Skin of body (tissue), 2 donors: ENCODE results near the gene SFN. TPM values are rescaled to one million over a fixed set of nuclear protein-coding genes. Genes with fewer than 3 reads are reported as not detected.
"Not testable (repeated sequence)": the region's sequence is repeated elsewhere in the genome, so short reads cannot be mapped to it uniquely, and the experiment has no call there.

Experiments
- DNase-seq: peaks from one replicate; lab custom pipeline; 2025; lab: John Stamatoyannopoulos, UW
- total RNA-seq: library from RNA; depleted of rRNA; stranded (reverse); fragments of >200 nt; gene quantifications from one replicate; pipeline ENCODE4 v1.2.3, GENCODE V29; 2014

The SFN gene
- total RNA-seq, 1 donor from 2014 or later: 254 TPM

DNA sequence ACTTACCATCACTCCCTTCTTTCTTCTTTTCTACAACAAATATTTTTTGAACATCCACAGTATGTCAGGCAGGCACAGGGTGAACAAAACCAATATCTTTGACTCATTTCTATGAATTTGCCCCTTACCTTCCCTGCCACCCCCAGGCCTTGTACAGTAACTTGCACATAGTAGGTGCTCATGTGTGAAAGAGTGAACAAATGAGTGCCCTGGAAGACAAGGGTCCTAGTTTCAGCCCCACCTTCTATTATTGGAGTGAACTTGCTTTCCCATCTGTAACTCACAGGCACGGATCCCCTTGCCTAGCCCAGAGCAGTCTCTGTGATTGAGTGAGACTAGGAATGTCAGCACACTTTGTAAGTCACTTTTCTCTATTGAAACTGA lies 23.6 kb upstream of the SFN start:
- DNase-seq: no peak

DNA sequence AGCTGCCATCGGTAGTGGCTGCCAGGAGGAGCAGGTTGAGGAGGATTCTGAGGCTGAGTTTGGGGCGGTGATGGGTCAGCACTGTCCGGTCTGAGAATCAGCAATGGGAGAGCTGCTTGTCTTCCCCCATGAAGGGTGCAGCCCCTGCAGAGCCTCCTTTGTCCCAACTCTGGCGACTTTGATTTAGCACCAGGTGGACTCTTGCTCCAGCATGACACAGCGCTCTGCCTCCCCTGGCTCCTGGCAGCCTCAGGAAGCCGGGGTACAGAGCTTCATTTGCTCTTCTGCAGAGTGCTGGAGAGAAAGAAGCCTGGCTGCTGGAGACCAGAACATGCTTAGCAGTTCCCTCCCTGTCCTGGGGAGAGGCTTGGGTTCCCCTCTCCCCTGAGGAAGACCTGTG lies 23.2 kb upstream of the SFN start:
- DNase-seq: no peak

DNA sequence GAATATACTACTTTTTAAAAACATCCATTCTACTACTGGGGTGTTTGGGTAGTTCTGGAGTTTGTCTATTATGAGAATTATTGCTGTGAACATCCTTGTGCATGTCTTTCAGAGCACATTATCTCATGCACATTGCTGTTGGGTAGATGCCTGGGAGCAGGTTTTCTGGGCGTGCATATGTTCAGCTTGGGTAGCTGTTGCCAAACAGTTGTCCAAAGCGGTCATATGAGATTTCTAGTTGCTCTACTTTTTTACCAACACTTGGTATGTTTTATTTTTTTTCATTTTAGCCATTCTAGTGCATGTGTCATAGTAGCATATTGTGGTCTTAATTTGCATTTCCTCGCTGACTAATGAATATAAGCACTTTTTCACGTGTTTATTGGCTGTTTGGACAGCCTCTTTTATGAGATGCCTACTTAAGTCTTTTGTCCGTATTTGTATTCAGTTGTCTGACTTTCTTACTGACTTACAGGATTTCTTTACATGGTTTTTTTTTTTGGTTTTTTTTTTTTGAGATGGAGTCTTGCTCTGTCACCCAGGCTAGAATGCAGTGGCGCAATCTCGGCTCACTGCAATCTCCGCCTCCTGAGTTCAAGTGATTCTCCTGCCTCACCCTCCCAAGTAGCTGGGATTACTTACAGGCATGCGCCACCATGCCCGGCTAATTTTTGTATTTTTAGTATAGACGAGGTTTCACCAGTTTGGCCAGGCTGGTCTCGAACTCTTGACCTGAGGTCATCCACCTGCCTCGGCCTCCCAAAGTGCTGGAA lies 18.3 kb upstream of the SFN start:
- DNase-seq: no peak

DNA sequence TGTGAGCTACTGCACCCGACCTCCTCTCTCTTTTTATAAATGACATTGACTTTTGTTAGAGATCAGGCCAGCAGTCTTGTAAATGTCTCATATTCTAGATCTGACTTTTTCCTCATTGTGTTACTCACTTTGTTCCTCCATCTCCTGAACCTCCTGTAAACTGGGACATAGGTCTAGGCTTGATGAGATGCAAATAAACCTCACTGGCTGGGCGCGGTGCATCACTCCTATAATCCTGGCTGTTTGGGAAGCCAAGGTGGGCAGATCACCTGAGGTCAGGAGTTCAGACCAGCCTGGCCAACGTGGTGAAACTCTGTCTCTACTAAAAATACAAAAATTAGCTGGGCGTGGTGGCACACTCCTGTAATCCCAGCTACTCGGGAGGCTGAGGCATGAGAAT lies 15.1 kb upstream of the SFN start:
- not testable (repeated sequence) for DNase-seq

DNA sequence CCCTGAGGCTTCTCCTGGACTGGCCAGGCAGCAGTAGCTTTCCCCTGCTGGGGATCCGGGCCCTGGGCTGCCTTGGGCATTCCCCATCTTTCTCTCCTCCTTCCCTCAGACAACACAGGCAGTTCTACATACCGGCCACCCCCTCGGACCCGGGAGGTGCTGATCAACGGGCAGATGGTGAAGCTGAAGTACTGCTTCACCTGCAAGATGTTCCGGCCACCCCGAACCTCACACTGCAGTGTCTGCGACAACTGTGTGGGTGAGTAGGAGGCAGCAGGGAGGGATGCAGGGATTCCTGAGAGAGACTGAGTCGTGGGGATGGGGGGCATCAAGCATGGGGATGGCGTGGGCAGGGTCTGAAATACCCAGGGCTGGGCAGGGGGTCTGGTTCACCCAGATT lies 14.4 kb upstream of the SFN start:
- DNase-seq: no peak

DNA sequence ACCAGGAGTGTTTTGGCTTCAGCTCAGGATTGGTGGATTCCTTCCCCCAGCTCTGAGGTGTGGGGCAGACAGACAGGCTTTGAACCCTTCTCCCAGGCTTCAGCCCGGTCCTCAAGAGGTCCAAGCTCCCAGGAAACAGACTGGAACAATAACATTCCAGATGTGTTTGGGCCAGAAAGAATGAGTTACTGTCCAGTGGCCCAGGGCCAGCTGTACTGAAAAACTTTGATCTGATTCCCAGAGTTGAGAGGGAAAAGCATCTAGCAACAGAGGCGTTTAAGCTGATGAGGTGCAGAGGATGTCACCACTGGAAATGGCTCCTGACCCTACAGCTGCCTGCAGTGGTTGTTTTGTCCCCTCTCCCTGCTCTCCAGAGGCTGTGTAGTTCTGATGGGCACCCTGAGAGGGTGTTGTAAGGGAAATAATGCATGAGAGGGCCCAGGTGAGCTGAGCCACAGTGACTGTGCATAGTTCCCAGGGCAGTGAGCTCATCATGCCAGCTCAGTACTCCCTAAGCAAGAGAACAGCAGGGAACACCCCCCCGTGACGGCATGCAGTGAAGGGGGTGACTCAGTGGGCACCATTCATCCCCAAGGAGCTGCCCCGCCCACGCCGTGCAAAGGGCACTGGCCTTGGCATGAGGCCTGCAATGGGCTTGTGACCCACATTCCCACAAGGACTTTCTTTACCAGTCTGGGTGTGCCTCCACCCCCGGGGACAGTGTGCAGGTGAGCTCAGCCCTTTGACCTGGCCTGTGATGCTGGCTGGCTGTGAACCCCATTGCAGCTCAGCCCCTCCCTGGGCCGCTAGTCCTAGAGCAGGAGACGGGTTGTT lies 13.8 kb upstream of the SFN start:
- DNase-seq: no peak

DNA sequence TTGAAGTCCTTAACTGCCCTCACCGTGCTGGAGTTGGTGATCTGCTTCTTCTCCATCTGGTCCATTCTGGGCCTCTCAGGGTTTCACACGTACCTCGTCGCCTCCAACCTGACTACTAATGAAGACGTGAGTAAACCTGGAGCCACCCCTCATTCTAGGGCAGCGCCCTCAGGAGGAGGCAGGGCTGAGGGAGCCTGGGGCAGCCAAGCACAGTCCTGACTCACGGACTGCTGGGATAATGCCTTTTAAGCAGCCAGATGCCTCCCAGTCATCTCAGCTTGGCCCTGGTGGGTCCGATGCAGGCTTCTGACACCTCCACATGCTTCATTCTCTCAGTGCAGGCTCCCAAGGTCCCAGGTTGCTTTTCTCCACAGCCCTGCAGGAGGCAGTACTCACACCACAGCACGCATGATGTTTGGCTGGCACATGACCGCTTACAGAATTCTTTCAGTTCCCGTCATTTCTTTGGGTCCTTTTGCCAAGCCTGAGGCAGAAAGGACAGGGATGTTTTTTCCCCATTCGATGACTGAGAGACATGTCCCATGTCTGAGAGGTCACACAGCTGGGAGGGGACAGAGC lies 11.8 kb upstream of the SFN start:
- DNase-seq: no peak

DNA sequence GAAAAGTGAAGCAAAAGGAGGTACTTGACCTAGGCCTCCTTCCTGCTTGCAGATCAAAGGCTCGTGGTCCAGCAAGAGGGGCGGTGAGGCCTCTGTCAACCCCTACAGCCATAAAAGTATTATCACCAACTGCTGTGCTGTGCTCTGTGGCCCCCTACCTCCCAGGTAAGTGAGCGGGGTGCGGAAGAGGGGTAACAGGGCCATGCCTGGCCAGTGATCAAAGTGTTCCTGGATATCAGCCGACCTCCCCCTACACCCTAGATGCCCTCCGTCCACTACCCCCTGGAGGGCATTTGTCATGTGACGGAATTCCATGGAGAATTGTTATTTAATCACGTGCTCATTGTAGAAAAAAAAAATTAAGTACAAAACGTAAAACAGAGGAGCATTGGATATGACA lies 10.2 kb upstream of the SFN start:
- no peak for DNase-seq

DNA sequence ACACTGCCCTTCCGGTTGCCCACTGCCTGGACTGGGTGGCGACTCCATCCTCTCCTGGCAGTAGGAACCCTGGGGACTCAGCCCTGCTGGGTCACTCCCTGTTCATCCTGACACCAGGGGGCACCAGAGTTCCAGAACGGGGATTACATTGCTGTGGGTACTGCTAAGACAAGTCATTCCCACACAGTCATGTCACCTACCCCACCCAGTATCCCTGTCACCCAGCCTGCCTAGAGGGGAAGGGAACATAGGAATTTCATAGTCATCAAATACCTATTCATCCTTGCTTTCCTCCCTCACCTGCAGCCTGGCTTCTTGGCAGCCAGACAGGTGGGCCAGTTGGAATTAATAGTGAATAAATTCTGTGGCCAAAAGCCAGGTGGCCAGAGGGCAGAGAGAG lies 9.8 kb upstream of the SFN start:
- no peak for DNase-seq

DNA sequence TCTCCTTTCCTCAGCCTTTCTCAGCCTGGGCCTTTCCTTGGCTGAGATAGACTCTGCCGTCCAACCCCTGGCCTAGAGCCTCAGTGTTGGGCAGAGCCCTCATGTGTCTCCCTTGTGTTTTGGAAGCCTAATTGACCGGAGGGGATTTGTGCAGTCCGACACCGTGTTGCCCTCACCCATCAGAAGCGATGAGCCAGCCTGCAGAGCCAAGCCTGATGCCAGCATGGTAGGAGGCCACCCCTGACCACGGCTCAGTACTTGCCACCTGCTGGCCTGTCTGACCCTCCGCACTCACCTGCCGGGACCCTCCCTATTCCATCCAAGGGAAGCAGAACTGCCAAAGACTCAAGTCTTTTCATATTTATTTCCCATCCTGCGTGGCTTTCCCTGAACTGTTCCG lies 9.3 kb upstream of the SFN start:
- DNase-seq: no peak

DNA sequence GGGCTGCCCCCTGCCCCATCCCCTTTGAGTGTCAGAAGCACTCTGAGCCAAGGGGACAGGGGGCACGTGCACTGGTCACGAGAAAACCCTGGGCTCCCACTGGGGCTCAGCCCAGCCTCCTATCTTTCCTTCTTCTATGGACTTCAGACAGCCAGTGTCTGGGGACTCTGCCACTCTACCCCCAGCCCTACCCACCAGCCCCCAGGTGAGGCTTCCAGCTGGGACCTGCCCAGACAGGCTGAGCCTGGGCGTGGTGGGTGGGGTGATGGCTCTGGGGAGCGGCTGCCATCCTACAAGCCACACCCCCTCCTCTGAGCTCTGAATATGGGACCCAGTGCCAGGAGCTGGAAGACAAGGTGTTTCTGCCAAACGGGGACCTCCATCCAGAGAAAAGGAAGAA lies 8.0 kb upstream of the SFN start:
- no peak for DNase-seq

DNA sequence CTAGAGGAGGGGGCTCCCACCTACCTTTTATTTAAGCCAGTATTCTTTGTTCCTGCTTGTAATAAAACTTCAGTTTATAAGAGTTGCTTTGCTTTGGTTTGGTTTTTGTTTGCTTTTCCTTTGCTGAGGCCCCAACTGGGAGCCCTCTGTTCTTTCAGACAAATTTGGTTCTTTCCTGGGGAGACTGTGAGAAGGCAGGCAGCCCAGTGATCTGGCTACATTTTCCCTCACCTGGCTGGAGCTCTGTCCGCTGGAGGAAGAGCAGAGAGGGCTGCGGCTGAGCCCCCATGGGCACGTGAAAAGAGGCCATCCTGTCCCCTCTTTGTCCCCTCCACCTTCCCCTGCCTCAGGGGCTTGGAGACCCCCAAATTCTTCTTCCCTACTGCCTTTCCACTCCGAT lies 7.3 kb upstream of the SFN start:
- DNase-seq: no peak

DNA sequence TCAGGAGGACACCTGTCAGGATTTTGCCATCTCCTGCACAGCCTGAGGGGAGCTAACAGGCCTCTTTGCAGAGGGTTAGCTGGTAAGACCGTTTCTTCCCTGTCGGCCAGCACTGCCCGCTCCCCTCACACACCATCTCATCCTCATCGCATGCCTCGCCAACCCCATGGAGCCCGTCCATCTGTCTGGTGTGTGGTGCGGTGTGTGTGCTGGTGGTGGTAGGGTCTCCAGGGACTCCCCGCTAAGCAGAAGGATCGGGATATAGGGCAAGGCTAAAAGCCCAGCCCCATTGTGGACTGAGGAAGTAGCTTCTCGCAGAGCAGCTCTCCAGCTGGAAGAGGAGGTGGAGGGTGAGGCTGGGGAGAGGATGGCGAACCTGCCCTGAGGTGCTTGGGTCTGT lies 6.8 kb upstream of the SFN start:
- no peak for DNase-seq

DNA sequence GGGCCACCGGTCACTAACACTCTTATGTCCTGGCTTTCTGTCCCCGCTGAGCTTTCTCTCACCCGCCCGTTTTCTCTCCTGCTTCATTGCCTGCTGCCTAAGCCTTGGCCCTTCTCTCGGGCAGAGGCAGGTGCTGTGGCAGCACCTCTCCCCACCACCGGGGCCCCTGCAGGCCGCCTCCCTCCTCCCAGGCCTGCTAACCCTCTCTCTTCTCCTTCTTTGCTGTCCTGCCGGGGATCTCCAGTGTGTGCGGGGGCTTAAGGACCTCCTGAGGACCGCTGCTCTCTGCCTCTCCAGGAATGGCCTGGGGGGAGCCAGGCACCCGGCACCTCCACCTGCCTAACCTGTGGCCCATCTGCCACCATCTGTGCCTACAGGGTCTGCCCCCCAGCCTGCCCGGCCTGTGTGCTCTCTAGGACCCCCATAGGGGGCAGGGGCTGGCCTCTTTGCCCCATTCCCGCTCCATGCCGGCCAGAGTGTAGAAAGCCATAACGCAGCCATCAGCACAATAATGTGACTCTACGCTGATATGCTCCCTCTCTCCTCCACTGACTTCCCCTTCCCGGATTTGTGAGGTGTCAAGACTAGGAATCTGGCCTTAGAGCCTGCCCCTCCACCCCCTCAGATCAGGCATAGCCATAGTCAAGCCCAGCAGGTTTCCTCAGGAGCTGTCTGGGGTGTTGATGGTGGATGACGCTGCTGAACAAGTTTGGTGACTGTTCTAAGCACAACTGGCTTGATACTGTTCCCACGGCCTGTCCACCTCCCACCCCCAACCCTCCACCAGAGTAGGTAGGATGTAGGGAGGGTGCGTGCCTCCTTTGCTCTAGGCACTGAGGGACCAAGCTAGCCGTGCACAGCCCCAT lies 6.1 kb upstream of the SFN start:
- DNase-seq: no peak

DNA sequence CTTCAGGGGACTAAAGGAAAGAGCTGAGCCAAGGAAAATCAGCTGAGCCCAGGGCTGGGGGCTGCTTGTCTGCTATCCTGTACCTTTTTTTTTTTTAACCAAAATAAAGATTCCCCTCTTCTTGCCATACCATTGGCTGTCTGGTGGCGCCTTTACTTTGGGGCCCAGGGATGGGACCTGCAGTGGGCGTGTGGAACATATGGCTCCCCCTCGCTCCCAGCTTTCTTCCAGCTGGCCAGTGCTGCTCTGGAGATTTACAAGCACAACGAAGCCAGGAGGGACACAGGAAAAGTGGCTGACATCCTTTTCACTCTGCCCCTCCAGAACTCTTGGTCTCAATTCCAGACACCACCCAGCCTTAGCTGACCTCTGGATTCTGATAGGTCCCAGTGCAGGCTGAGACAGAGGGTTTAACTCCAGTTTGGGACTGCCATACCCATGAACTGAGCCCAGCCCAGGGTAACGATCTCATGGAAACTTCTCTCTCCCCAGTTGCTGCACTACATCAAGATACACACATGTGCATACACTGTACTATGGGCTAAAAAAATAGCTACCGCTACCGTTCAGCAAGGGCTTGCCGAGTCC lies 5.4 kb upstream of the SFN start:
- DNase-seq: no peak

DNA sequence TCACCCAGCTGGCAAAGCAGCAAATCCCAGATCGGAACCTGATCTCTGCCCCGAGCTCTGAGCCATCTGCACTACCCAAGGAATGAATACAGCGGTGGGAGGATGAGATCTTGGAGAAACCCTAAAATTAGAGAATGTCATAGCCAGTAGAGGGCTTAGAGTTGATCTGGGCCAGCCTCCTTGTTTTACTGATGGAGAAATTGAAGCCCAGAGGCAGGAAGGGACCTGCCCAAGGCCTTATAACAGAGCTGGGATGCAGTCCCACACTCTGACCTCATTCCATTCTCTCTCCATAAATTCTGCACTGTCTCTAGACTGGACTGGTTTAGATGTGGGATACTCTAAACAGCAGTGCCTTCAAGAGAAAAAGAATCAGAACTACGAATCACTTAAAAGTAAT lies 4.8 kb upstream of the SFN start:
- no peak for DNase-seq

DNA sequence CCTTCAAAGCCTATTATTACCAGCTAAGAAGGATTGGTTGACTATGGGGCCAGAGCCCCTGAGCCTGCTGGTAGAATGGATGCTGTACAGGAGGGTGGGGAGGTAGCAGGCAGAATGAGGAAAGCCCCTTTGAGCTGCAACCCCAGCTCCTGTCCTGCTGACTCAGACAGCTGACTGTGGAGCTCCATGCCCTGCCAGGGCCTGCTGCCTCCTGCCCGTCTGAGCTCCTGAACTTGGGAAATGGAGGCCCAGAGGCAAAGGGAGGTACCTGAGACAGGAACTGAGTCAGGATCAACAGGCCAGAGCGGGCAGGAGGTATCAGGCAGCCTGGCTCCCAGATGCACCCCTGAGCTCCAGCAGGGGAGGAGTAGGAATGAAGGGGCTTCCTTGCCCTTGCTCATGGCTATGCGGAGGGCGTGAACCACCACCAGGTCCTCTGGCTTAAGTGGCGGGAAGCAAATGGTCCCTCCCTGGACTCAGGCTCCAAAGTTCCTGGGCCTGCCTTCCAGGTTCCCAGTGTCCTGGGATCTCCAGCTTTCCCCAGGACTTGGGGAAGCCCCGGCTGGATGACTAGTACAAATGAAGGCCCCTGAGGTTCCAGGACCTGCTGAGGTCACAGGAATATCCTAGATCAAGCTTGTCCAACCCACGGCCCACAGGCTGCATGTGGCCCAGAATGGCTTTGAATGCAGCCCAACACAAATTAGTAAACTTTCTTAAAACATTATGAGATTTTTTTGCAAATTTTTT lies 3.9 kb upstream of the SFN start:
- DNase-seq: no peak

DNA sequence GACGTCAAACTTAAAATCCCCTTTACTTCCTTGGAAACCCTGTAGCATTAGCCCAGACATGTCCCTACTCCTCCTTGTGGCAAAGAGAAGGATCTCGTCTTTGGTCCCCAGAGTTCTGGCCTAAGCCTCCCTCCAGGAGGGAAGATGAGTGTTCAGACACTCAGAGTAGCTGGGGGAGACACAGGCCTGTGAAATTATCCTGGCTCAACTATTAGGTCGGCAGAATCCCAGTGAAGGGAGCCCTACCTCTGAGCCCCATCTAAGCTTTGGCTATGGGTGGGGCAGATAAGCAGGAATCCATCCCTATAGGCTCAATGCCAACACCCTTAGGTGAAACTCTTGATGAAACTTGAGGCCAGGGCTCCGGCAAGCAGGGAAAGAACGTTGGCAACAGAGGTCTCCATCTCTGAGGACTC lies 1.7 kb upstream of the SFN start:
- DNase-seq: no peak

DNA sequence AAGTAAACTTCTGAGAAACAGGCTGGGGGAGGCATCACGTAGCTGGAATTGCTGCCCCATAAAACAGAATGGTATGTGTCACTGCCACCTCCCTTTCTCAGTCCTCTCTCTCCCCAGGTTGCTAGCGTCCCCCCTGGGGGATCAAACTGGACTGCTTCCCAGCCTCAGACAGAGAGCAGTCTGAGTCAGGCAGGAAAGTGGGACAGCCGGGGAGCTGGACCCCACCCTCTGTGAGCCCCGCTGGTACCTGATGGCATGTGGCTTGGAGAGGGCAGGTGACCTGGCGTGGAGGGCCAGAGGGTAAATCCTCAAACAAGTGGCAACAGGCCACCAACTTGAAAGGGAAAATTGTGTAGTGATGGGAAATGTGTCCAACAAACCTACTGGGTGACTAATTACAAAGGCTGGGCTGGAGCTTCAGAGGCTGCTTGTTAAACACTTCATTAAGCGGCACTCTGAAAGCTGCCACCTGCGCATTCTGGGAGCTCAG lies 1.0 kb upstream of the SFN start:
- DNase-seq: no peak

DNA sequence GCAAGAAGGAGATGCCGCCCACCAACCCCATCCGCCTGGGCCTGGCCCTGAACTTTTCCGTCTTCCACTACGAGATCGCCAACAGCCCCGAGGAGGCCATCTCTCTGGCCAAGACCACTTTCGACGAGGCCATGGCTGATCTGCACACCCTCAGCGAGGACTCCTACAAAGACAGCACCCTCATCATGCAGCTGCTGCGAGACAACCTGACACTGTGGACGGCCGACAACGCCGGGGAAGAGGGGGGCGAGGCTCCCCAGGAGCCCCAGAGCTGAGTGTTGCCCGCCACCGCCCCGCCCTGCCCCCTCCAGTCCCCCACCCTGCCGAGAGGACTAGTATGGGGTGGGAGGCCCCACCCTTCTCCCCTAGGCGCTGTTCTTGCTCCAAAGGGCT lies 732 bp downstream of the SFN start:
- DNase-seq: no peak
